NCI-H82 treated with DMSO at 0.1 percent for 48 hours (cell line): ENCODE data around the gene NANS.
"Not testable (repeated sequence)": the region's sequence is repeated elsewhere in the genome, so short reads cannot be mapped to it uniquely, and the experiment has no call there.

Experiments
- DNase-seq: peaks from one replicate; lab custom pipeline; 2025; ENCODE audit not compliant: unreplicated experiment; lab: John Stamatoyannopoulos, UW

The NANS gene, protein sequence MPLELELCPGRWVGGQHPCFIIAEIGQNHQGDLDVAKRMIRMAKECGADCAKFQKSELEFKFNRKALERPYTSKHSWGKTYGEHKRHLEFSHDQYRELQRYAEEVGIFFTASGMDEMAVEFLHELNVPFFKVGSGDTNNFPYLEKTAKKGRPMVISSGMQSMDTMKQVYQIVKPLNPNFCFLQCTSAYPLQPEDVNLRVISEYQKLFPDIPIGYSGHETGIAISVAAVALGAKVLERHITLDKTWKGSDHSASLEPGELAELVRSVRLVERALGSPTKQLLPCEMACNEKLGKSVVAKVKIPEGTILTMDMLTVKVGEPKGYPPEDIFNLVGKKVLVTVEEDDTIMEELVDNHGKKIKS

DNA sequence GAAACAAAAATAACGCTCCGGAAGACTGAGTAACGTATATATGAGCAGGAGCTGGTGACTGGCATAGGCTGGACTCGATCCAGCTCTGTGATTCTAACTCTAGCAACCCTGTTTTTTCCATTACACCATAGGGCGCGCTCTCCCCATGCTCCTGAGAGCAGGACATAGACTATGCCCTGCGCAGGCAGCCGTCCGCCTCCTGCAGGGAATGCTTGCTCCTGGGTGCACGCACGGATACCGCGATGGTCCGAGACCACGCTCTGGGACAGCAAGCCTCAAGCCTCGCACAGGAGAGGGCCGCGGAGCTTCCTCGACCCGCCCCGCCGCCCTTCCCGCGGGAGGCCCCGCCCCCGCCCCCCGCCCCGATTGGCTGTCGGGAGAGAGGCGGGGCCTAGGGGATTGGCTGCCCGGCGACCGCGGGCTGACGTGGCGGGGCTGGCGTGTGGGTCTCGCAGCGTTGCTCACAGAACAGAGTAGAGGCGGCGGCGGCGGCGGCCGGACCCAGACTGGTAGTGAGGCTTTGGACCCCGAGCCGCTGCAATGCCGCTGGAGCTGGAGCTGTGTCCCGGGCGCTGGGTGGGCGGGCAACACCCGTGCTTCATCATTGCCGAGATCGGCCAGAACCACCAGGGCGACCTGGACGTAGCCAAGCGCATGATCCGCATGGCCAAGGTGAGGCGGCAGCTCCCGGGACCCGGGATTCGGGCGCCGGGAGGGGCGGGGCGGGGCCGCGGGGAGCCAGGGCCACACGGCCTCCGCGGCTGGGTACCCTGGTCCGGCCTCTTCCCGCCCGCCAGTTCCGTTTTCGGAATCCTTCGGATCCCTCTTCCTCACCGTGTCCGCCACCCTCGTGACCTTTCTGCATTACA lies at the start of gene NANS:
Gene NANS (plus strand): TSS at position 464 of the 869 bp plus-strand sequence. CDS start 77 bp downstream, at position 541.
- peak; percentile 87 for DNase-seq

DNA sequence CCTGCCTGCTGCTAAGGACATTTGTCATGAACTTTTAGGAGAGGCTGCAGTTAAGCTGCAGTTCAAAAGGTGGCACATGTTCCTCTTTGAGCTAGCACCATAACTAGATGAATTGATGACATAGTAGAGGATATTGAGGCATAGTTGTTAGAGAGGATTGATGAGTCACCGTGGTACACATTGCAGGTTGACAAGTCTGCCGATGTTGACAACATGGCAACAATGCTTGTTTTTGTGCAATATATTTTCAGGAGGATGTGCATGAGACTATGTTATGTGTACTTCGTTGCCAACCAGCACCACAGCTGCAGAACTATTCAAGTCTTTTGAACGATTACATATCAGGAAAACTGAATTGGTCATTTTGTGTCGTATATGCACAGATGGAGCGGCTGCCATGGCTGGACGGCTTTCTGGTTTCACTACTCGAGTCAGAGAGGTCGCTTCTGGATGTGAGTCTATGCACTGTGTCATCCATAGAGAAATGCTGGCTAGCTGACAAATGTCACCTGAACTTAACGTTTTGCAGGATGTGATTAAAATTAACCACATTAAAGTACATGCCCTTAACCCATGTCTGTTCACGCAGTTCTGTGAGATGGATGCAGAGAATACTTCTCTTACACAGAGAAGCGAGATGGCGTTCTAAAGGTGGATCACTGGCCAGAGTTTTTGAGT lies 49.1 kb upstream of the NANS start:
- no peak for DNase-seq

DNA sequence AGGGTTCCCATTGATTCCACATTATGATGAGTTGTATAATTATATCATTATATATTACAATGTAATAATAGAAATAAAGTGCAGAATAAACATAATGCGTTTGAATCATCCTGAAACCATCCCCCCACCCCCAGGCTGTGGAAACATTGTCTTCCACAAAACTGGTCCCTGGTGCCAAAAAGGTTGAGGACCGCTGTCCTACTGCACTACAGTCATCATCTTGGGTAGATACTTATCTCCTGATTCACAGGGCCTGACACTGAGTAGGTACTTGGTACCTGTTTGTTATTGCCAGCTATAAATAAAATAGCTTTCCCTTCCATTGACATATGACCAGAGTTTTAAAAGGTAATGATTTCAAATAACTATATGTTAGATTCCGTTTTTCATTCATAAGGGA lies 47.8 kb upstream of the NANS start:
- no peak for DNase-seq

DNA sequence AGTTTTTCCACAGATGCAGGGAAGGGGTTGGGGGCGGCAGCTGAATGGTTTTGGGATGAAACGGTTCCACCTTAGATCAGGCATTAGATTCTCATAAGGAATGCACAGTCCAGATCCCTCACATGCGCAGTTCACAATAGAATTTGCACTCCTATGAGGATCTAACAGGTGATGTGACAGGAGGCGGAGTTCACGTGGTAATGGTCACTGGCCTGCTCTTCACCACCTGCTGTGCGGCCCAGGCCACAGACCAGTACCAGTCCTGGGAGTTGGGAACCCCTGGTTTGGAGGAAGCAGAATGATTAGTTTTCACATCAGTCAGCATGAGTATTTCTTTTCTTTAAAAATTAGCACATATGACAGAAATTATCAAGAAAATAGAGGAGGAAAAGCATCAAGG lies 47.1 kb upstream of the NANS start:
- DNase-seq = no peak

DNA sequence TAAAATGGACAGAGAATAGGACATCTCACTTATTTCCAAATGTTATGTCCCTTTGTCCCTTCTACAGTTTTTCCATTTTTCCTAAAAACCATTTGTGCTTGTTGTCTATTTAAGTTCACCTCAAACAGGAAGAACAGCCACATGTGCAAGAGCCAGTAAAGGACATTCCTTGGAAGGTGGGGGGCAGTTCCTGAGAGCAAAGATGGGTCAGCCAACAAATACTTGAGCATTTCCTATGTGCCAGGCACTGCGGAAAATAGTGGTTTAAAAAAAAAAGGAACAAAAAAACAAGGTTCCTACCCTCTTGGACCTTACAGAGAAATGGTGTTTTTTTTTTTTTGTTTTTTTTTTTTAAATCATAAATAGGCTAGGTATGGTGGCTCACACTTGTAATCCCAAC lies 46.6 kb upstream of the NANS start:
- DNase-seq = no peak

DNA sequence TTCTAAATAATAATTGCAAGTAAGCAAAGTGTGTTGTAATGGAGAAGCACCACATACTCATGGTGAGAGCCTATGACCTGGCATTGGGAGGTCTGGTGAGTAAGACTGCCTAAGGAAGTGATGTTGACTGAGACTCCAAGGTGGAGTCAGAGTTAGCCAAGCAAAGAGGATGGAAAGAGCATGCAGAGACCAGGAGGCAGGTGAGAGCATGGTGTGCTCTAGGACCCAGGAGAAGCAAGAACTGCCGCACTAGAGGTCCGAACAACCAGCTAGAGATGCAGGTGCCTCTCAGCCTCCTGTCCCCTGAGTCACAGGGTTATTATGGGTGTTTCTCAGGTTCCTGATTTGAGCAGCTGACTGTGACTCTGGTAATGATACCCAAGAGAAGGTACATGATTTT lies 46.1 kb upstream of the NANS start:
- no peak for DNase-seq

DNA sequence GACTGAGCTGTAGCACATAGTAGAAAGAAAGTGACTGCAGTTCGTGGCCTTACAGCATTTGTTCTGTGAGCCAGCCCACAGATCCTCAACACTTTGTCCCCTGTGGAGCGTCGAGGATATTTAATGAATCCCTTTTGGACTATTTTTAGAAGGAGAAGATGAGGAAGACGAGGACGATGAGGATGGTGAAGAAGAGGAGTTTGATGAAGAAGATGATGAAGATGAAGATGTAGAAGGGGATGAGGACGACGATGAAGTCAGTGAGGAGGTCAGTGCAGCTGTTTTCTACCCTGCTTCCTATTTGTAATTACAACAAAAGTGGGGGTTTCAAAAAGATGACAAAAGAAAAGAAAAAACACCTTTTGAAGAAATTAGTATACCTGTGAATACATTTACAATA lies 45.4 kb upstream of the NANS start:
- no peak for DNase-seq

DNA sequence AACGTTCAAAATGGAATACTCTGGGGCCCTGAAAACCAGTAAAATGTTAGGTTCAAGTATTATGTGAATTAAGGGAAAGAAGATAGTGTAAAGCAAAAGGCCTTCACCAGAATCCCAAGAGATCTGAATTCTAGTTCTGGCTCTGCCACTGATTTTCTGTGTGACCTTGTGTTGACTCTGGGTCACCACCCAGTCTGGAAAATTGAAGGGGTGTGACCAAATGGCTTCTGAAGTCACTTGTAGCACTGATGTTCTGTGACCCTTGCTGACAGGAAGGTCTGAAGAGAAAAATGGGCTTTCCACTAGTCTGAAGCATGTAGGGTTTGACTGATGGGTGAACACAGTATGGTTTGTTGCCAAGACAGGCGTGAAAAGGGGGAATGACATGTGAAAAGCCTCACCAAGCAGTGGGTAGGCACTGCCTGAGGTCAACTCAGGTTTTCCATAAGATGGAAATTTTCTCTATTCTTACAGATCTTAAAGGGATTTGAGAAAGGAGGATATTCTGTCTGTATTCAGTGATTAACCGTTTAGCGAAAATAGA lies 40.3 kb upstream of the NANS start:
- DNase-seq = no peak

DNA sequence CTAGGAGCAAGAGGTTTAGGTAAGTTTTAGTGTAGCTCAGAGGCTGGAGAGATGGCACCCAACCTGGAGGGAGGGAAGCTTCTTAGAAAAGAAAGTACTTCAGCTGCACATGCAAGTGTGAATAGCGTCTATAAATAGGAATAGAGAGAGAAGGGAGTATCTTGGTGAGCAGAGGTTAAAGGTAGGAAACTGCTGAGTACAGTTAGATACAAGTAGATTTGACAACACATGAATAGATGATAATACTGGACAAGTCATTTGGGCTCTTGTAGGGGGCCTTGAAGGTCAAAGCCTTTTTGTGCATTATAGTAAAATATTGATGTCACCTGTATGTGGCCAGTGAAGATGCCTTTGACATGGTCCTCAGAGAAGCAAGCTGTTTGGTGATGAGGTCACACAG lies 39.2 kb upstream of the NANS start:
- DNase-seq = no peak

DNA sequence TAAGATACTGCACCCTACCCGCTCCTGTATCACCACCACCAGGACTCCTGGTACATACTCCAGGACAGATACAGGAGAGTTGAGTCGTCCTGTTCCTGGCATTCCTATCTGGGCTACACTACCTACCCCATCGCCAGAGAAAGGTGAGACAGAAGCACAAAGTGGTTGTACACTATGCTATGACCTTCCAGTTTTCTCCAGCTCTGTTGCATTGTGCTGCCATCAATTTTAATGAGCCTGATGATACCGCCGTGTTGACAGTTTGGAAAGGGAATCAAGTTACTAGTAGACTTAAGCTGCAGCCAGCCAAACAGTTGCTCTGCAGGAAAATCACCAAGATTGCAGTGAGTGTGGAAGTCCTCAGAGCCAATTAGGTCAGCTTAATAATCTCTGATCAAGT lies 38.2 kb upstream of the NANS start:
- DNase-seq = peak; percentile 0

DNA sequence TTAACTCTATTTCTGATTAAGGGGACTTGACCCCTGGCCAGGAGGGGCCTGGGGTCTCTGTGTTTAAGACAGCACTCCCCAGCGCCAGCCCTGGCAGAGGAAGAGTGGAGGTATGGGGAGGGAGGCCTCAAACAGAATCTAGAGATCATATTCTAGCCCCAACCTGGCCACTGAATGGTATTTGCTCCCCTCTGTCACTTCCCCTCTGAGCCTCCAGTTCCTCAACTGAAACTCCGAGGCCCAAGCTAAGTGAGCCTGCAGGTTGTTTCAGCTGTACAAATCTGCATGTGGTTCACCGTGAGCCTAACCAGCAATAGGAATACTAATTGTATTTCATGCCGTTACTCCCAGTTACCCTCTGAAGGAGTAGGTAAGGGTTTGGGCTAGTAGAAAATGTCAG lies 37.4 kb upstream of the NANS start:
- no peak for DNase-seq

DNA sequence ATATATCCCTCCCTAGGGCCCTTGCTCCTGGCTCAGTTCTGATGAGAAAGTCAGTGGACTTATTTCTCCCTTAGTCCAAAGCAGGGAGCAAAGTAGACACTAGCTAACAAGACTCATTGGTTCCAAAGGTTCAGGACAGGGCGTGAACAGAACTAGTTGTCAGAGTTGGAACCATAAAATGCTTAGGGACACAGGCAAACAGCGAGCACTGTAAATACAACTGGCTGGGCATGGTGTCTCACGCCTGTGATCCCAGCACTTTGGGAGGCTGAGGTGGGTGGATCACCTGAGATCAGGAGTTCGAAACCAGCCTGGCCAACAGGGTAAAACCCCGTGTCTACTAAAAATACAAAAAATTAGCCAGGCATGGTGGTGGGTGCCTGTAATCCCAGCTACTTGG lies 36.7 kb upstream of the NANS start:
- DNase-seq = not testable (repeated sequence)

DNA sequence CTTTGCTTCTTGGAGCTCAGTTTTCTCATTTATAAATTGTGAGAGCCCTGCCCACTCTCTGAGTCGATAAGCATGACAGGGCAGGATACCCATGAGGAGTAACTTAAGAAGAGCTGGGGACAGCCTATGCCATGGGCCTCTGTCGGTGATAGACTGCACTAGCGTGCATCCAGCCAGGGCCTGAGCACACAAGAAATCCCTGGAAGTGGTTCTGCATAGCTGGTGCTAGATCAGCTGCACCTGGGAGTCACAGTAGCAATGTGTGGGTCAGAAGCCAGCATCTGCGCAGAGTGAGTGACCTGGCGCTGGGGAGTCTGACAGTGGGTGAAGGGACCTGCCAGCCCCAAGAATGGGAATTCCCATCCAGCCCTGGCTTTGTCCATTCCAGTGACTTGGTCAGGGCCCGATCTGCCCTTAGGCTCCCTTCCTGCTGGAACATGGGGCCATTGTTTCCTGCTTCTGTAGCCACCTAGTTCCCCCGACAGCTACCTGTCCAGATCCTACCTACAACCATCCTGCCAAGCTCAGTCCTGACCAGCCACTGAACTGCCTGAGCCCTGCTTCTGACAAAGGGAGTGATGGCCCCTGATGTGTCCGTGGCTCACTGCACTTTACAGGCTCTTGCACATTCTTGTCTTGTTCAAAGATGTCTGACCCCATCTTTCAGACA lies 35.9 kb upstream of the NANS start:
- DNase-seq = no peak

DNA sequence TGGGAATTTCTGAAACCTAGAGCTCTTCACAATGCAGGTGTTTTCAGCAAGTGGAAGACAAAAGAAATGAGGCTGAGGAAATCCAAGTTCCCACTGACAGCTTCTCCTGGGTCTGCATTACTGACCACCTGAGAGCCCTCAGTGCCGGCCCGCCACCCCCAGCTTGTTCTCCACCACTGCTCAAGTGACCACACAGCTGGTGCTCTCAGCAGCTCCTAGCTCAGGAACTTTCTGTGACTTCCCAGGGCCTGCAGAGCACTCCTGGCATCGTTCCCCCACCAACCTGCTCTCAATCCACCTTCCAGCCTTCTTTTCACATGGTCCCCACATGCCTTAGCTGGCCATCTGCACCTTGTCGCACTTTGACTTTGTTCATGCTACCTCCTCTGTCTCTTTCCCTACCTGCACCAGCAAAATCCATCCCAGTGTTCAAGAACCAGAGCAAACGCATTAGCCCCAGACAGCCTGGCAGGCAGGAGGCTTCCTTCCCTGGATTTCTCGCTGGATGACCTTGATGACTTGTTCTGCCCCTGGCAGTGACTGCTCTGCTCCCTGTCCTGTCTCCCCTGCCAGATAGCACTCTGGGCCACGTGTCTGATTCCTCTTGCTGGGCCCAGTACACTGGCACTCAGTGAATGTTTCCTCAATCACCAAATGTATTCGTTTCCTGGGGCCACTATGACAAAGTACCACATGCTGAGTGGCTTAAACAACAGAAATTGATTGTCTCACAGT lies 35.1 kb upstream of the NANS start:
- DNase-seq = no peak

DNA sequence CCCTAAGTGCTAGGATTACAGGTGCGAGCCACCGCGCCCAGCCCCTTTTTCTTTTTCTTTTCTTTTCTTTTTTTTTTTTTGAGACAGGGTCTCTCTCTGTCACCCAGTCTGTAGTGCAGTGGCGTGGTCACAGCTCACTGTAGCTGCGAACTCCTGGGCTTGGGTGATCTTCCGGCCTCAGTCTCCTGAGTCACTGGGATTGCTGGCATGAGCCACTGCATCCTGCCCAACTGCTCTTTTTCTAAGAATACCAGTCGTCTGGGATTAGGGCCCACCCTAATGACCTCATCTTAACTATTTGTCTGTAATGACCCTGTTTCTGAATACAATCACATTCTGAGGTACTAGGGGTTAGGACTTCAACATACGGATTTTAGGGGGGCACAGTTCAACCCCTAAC lies 34.1 kb upstream of the NANS start:
- no peak for DNase-seq

DNA sequence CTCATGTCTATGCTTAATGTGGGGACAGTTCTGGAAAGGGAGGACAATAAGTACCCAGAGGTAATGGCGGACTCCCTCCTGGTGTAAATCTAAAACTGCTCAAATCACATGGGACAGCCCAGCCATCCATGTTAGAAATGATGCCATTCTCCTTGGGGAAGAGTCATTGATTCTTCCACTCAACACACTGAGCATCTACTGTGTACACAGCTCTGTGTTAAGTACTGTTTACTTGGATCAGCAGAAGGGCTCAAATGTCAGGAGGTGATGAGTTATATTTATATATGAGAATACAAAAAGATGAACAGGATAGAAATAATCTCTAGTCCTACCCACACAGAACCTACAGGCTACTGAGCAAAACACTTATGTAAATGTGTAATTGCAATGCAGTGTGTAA lies 31.8 kb upstream of the NANS start:
- no peak for DNase-seq

DNA sequence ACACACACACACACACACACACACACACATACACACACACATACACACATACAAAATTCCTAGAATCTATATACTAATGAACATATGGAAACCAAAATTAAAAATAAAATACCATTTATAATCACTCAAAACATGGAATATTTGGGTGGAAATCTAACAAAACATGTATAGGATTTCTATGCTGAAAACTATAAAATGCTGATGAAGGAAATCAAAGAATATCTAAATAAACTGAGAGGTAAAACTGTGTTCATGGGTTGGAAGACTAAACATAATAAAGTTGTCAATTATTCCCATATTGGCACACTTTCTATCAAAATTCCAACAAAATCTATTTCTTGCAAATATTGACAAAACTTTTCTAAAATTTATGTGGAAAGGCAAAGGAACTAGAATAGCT lies 25.4 kb upstream of the NANS start:
- no peak for DNase-seq

DNA sequence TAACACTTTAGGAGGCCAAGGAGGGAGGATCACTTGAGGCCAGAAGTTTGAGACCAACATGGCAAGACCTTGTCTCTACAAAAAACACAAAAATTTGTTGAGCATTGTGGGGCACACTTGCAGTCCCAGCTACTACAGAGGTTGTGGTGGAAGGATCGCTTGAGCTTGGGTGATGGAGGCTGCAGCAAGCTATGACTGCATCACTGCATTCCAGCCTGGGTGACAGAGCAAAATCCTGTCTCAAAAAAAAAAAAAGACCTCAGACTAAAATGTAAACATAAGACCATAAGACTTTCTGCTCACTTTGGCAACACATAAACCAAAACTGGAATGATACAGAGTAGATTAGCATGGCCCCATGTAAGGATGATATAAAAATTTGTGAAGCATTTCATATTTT lies 24.6 kb upstream of the NANS start:
- DNase-seq = no peak

DNA sequence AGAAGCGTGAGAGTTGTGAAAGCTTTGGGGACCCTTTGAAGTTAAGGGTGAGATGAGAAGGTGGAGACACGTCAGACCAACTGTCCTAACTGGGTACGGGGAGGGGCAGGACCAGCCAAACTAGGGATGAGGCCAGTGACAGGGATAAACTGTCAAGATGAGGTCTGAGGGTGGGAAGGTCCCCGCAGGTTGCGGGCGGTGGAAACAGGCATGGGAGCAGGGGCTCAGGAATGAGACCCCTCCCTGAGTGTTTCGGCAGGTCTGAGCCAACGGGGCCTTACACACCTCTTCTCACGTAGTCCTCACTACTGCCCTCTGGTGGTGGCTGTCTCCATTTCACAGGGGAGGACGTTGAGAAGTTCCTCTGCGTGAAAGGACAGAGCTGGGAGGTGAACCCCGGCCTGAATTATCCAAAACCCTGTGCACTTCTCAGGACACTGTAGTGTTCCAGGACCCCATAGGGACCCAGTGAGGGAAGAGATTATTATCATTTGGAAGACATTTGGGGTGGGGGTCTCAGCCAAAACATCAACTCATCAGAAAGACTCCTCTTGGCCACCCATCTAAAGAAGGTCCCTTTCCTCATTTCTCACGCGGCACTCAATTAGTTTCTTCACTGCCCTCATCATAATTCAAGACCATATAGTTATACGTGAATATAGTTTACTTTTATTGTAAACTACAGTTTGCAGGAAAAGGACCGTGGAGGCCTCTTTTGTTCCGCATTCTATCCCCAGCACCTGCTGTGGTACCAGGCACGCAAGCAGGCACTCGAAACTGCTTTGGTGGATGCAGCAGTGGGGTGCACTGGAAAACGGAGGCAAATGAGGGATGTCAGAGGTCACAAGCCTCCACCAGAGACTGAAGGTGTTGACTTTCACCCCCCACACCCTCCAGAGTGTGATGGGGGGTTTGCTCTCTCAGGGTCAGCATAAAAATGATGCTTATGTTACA lies 21.7 kb upstream of the NANS start:
- peak; percentile 47 for DNase-seq
